Activated CD4-positive, alpha-beta T cell treated with anti-CD3 and anti-CD28 coated beads for 24 hours (primary cell): ENCODE data around the gene LBX1.
"Not testable (repeated sequence)": the region's sequence is repeated elsewhere in the genome, so short reads cannot be mapped to it uniquely, and the experiment has no call there.

ENCODE experiments used
- DNase-seq, 2 donors: peaks; one replicate each; pipeline ENCODE4 v3.0.0-alpha.2; 2020; ENCODE audit warnings: low read depth in 2 of 2

Gene LBX1

DNA sequence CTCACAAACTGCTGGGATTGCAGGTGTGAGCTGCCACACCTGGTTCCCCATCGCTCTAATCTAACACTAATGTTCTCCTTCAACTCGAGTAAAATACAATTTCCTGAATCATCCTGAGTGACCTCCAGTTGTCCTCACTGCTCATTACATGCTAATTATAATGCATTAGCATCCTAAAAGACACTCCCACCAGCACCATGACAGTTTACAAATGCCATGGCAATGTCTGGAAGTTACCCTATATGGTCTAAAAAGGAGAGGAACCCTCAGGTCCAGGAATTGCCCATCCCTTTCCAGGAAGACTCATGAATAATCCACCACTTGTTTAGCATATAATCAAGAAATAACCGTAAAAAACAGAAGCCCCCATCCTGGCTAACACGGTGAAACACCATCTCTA is 26.6 kb downstream of the LBX1 start:
- not testable (repeated sequence) for DNase-seq

DNA sequence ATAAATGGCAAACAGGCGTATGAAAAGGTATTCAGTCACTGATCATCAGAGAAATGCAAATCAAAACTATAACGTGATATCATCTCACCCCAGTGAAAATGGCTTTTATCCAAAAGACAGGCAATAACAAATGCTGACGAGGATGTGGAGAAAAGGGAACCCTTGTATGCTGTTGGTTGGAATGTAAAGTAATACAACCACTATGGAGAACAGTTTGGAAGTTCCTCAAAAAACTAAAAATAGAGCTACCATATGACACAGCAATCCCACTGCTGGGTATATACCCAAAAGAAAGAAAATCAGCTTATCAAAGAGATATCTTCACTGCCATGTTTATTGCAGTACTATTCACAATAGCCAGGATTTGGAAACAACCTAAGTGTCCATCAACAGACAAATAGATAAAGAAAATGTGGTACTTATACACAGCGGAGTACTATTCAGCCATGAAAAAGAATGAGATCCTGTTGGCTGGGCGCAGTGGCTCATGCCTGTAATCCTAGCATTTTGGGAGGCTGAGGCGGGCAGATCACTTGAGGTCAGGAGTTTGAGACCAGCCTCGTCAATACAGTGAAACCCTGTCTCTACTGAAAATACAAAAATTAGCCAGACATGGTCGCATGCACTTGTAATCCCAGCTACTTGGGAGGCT is 30.8 kb downstream of the LBX1 start:
- not testable (repeated sequence) for DNase-seq

GRCh38 chr10:101195921-101196320 is 33.3 kb downstream of the LBX1 start:
- DNase-seq, result no peak

GRCh38 chr10:101189461-101190401 is 39.5 kb downstream of the LBX1 start:
- no peak for DNase-seq

- no peak for DNase-seq
Measured at GRCh38 chr10:101188942-101189341, 40.3 kb downstream of the LBX1 start.

DNA sequence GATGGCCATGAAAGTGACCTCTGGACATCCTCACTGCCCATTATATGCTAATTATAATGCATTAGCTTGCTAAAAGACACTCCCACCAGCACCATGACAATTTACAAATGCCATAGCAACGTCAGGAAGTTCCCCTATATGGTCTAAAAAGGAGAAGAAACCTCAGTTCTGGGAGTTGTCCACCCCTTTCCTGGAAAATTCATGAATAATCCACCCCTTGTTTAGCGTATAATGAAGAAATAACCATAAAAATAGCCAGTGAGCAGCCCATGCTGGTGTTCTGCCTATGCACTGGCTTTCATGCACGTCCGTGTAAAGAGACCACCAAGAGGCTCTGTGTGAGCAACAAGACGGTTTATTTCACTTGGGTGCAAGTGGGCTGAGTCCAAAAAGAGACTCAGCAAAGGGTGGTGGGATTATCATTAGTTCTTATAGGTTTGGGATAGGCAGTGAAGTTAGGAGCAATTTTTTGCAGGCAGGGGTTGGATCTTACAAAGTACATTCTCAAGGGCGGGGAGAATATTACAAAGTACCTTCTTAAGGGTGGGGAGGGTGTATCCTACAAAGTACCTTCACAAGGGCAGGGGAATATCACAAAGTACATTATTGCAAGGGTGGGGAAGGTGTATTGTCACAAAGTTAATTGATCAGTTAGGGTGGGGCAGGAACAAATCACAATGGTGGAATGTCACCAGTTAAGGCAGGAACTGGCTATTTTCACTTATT is 45.6 kb downstream of the LBX1 start:
- DNase-seq, result no peak

DNA sequence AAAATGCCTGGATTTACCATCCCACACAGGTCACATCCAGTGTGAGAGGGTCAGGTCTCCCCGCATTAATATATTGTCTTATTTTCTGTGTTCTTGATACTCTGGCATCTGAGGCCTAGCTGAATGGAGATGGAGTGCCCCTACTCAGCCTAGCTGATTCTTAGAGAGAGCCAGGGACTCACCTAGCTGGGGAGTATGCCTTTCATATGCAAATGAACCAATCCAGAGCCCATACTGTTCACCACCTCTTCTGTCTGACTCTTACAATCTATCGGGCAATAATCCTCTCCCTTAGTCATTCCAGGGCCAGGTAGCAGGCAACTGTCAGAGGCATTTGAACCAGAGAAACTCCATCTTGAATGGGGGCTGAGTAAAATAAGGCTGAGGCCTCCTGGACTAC is 46.3 kb downstream of the LBX1 start:
- DNase-seq, result no peak
